ENCODE measurements around the gene POLR1C.

- TF ChIP-seq CTCF (conservative IDR thresholded peaks at IDR 0.05) (no peak), EZH2 (IDR thresholded peaks at IDR 0.05; ENCODE audit: low read depth) (no peak)
Measured at GRCh38 chr6:43493230-43493629, 23.7 kb upstream of the POLR1C start.
